Muscle of leg (tissue), 11 donors: ENCODE measurements around the gene LDB2. TPM values are rescaled to one million over a fixed set of nuclear protein-coding genes. Genes with fewer than 3 reads are reported as not detected.

Source experiments
- DNase-seq: peaks from one replicate; pipeline ENCODE4 v3.0.0; 2013
- H3K27ac ChIP-seq: one replicate; pipeline ENCODE4 v1.5.1; 2013; ENCODE audit warnings: mild to moderate bottlenecking, low read length, control low read depth
- H3K27me3 ChIP-seq: one replicate; pipeline ENCODE4 v1.6.1; 2013; ENCODE audit warnings: low read length; ENCODE audit not compliant: control insufficient read depth, insufficient read depth
- H3K36me3 ChIP-seq: one replicate; pipeline ENCODE4 v1.6.1; 2013; ENCODE audit warnings: low read length; ENCODE audit not compliant: control insufficient read depth, insufficient read depth
- H3K4me1 ChIP-seq: one replicate; pipeline ENCODE4 v1.6.1; 2013; ENCODE audit warnings: low read length; ENCODE audit not compliant: control insufficient read depth, insufficient read depth
- H3K4me3 ChIP-seq: one replicate; pipeline ENCODE4 v1.5.1; 2013; ENCODE audit warnings: low read length, control low read depth
- H3K9me3 ChIP-seq: replicated peaks from 2 replicates; pipeline ENCODE4 v1.6.1; 2013; ENCODE audit warnings: low read depth, low read length; ENCODE audit not compliant: control insufficient read depth
- WGBS: methylation state at CpG from one replicate; pipeline ENCODE4 v1.1.5; 2013; ENCODE audit warnings: missing lambda C conversion rate; ENCODE audit not compliant: insufficient coverage; 5-methylcytosine and 5-hydroxymethylcytosine counted together
- polyA plus RNA-seq, 8 donors: library from polyadenylated mRNA; unstranded; fragments of 120-200 nt; gene quantifications; one replicate each; pipeline versions ENCODE4 v1.2.1 to v1.2.3, GENCODE V29; 2013; ENCODE audit warnings: inconsistent platforms in 1 of 8, low replicate concordance in 1 of 8; ENCODE audit not compliant: insufficient read length in 8 of 8, insufficient read depth in 1 of 8
- total RNA-seq: library from RNA; stranded (reverse); fragments of 120-200 nt; gene quantifications from one replicate; pipeline ENCODE4 v1.2.4, GENCODE V29; 2013

Gene LDB2
- total and polyA plus RNA-seq, 9 donors: 38.5 to 57.2 (median 48.4) TPM

GRCh38 chr4:16728849-16729248 is 169.6 kb downstream of the LDB2 start:
- H3K4me1 ChIP-seq: peaks cover 2% of the 10 kb centered on the region
- peaks cover 5% of the 10 kb centered on the region for H3K9me3 ChIP-seq
- H3K4me3 ChIP-seq: no peak overlapping the region
- no peaks in the 10 kb centered on the region for H3K36me3 ChIP-seq
- no peak overlapping the region for H3K27ac ChIP-seq
- DNase-seq: no peak
- H3K27me3 ChIP-seq: no peaks in the 10 kb centered on the region
- WGBS: no CpG with 5 or more reads among the region's 2 CpGs

GRCh38 chr4:16728111-16728510 is 170.3 kb downstream of the LDB2 start:
- peak; percentile 65 for DNase-seq
- H3K27ac ChIP-seq: no peak overlapping the region
- no peaks in the 10 kb centered on the region for H3K36me3 ChIP-seq
- no peak overlapping the region for H3K4me3 ChIP-seq
- peaks cover 5% of the 10 kb centered on the region for H3K9me3 ChIP-seq
- H3K4me1 ChIP-seq: peaks cover 2% of the 10 kb centered on the region
- H3K27me3 ChIP-seq: no peaks in the 10 kb centered on the region

- peaks cover 5% of the 10 kb centered on the region for H3K9me3 ChIP-seq
- no peaks in the 10 kb centered on the region for H3K27me3 ChIP-seq
- no peak for DNase-seq
- WGBS: 73% methylated on average over 5 of the region's 6 CpGs
- H3K36me3 ChIP-seq: no peaks in the 10 kb centered on the region
- no peak overlapping the region for H3K4me3 ChIP-seq
- H3K4me1 ChIP-seq: peaks cover 2% of the 10 kb centered on the region
- H3K27ac ChIP-seq: no peak overlapping the region
Observed at GRCh38 chr4:16727218-16727617, 171.2 kb downstream of the LDB2 start.

GRCh38 chr4:16726368-16727050 is 171.9 kb downstream of the LDB2 start:
- H3K4me3 ChIP-seq: no peak overlapping the region
- H3K9me3 ChIP-seq: peaks cover 5% of the 10 kb centered on the region
- no peak for DNase-seq
- no peak overlapping the region for H3K27ac ChIP-seq
- WGBS: no CpG with 5 or more reads among the region's 8 CpGs
- no peaks in the 10 kb centered on the region for H3K27me3 ChIP-seq
- H3K36me3 ChIP-seq: no peaks in the 10 kb centered on the region
- peaks cover 2% of the 10 kb centered on the region for H3K4me1 ChIP-seq

- H3K27me3 ChIP-seq: no peaks in the 10 kb centered on the region
- peaks cover 5% of the 10 kb centered on the region for H3K9me3 ChIP-seq
- H3K4me3 ChIP-seq: no peak overlapping the region
- H3K4me1 ChIP-seq: peaks cover 2% of the 10 kb centered on the region
- 83% methylated on average over 4 of the region's 6 CpGs for WGBS
- no peak overlapping the region for H3K27ac ChIP-seq
- no peak for DNase-seq
- H3K36me3 ChIP-seq: no peaks in the 10 kb centered on the region
Observed at GRCh38 chr4:16725252-16725651, 173.2 kb downstream of the LDB2 start.

GRCh38 chr4:16722416-16722815 is 176.0 kb downstream of the LDB2 start:
- Histone ChIP-seq H3K36me3 (no peaks in the 10 kb centered on the region), H3K27me3 (no peaks in the 10 kb centered on the region), H3K4me1 (no peaks in the 10 kb centered on the region), H3K27ac (no peak overlapping the region), H3K4me3 (no peak overlapping the region), H3K9me3 (peaks cover 5% of the 10 kb centered on the region)
- WGBS: no CpG with 5 or more reads among the region's 3 CpGs
- DNase-seq: no peak

GRCh38 chr4:16721613-16722291 is 176.7 kb downstream of the LDB2 start:
- Histone ChIP-seq H3K27ac (no peak overlapping the region), H3K9me3 (peaks cover 5% of the 10 kb centered on the region), H3K4me1 (no peaks in the 10 kb centered on the region), H3K36me3 (no peaks in the 10 kb centered on the region), H3K27me3 (no peaks in the 10 kb centered on the region), H3K4me3 (no peak overlapping the region)
- WGBS: no CpG with 5 or more reads among the region's 4 CpGs
- DNase-seq: peak; percentile 20

- H3K4me3 ChIP-seq: no peak overlapping the region
- H3K36me3 ChIP-seq: no peaks in the 10 kb centered on the region
- peaks cover 5% of the 10 kb centered on the region for H3K9me3 ChIP-seq
- no CpG with 5 or more reads among the region's 2 CpGs for WGBS
- H3K27ac ChIP-seq: no peak overlapping the region
- no peaks in the 10 kb centered on the region for H3K4me1 ChIP-seq
- H3K27me3 ChIP-seq: no peaks in the 10 kb centered on the region
- DNase-seq: no peak
Observed at GRCh38 chr4:16720761-16721160, 177.7 kb downstream of the LDB2 start.

GRCh38 chr4:16717266-16717970 is 181.0 kb downstream of the LDB2 start:
- H3K36me3 ChIP-seq: no peaks in the 10 kb centered on the region
- no peaks in the 10 kb centered on the region for H3K4me1 ChIP-seq
- no peak for DNase-seq
- WGBS: no CpG with 5 or more reads among the region's 6 CpGs
- no peak overlapping the region for H3K4me3 ChIP-seq
- no peaks in the 10 kb centered on the region for H3K27me3 ChIP-seq
- no peak overlapping the region for H3K27ac ChIP-seq
- H3K9me3 ChIP-seq: no peaks in the 10 kb centered on the region

GRCh38 chr4:16715482-16715881 is 183.0 kb downstream of the LDB2 start:
- DNase-seq: peak; percentile 35
- Histone ChIP-seq H3K9me3 (no peaks in the 10 kb centered on the region), H3K4me1 (no peaks in the 10 kb centered on the region), H3K36me3 (no peaks in the 10 kb centered on the region), H3K27ac (no peak overlapping the region), H3K27me3 (no peaks in the 10 kb centered on the region), H3K4me3 (no peak overlapping the region)
- no CpG with 5 or more reads among the region's 2 CpGs for WGBS
